SK-N-MC (cell line): ENCODE measurements around the gene HDAC4.

Experiments used
- EZH2 ChIP-seq: fragments of 200-600 bp; sonication (generic); IDR thresholded peaks from one replicate; pipeline ENCODE4 v1.6.1; 2017; ENCODE audit warnings: antibody characterized with exemption
- FOXP2 ChIP-seq: optimal IDR thresholded peaks from 2 replicates; pipeline ENCODE3; 2011; ENCODE audit warnings: mild to moderate bottlenecking, moderate library complexity; ENCODE audit not compliant: insufficient read depth; ENCODE audit errors: extremely low read length, control extremely low read depth
- POLR2AphosphoS5 ChIP-seq: IDR thresholded peaks from 2 replicates; pipeline ENCODE4 v1.6.1; 2012; ENCODE audit warnings: mild to moderate bottlenecking, low read depth, low read length, borderline replicate concordance

GRCh38 chr2:239038773-239039478, 361.9 kb downstream of the HDAC4 start:
- TF ChIP-seq EZH2 (no peak), POLR2AphosphoS5 (no peak), FOXP2 (no peak)
